ENCODE data around the gene RFX8.

Gene RFX8

GRCh38 chr2:101405351-101405899 lies 69.5 kb downstream of the RFX8 start:
- DNase-seq: no peak

- no peak for DNase-seq
Measured at GRCh38 chr2:101403745-101404144, 71.2 kb downstream of the RFX8 start.

GRCh38 chr2:101402630-101403029 lies 72.3 kb downstream of the RFX8 start:
- no peak for DNase-seq

GRCh38 chr2:101401906-101402305 lies 73.0 kb downstream of the RFX8 start:
- no peak for DNase-seq

GRCh38 chr2:101401326-101401665 lies 73.6 kb downstream of the RFX8 start:
- no peak for DNase-seq

GRCh38 chr2:101400506-101401325 lies 74.2 kb downstream of the RFX8 start:
- no peak for DNase-seq

GRCh38 chr2:101400048-101400447 lies 74.9 kb downstream of the RFX8 start:
- peak; percentile 58 for DNase-seq

- DNase-seq: peak; percentile 91
Measured at GRCh38 chr2:101399021-101399799, 75.7 kb downstream of the RFX8 start.

DNA sequence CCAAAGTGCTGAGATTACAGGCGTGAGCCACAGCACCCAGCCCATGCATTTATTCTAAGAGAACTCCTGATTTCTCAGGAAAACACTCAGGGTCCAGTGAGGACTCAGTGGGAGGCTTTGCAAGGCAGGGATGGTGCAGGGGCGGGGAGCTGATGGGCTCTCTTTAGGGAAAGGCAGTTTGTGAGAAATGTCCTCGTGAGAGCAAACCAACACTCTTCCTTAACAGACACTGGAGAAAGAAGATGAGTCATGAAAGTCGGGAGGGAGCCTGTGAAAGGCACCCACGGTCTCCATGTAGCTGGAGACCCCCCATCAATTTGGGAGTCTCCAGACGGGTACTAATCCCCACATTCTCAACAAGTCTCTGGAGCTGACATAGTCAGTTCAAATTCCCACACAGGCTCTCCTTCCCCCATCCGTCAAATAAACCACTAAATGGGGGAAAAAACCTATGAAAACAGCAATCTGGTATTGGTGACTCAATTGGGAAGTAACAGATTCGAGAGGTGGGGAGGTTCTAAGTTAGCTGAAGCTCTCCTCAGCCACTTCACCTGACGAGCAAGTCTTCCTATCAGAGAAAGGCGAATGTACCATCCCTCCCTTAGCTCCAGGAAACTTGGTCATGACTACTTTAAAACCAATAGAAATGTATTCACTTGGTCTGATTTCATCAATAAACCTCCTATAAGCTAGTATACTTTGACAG lies 76.6 kb downstream of the RFX8 start:
- DNase-seq: no peak

- DNase-seq: no peak
Measured at GRCh38 chr2:101396316-101396717, 78.6 kb downstream of the RFX8 start.

DNA sequence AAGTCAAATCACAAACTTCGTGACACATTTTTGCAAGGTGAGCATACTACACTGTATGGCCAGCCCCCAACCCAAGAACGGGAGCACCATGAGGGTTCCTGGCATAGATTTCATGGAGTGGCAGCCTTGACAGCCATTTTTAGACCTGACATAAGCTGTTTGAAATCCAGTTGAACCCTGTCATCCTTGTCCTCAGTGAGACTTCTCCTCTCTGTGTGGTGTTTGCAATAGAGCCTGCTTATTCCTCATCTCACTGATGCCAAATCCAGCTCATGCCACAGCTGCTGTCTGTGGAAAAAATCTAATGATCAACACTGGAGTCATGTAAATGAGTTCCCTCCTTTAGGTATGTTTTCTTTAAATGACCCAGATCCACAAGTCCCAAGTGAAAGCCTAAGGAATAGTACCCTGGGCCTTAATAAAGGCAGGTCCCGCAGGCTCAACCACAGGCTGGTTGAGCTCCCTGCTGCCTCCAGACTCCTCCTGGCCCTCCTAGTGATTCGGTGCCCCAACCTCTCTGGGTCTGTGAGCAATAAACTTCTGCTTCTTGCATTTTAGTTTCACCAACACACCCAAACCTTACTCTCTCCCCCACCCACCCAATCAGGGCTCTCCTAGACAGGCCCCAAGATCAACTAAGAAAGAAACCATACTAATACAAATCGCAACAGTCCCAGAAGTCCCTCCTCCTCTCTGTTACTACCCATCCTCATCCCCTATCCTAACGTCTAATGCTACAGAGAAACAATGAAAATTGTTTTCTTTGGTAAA lies 79.2 kb downstream of the RFX8 start:
- no peak for DNase-seq

DNA sequence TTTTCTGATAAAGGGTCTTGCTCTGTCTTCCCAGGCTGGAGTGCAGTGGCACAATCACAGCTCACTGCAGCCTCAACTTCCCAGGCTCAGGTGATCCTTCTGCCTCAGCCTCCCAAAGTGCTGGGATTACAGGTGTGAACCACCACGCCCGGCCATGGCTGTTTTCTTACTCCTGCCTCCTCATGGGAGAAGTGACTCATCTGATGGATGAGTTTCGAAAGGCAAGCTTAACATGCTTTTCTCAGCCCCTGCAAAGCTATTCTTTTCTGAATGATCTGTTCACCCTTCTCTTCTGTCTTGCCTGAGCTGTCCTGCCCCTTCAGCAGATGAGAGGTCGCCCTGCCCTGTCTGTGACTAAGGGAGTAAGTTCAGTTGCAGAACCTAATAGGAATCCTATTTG lies 86.7 kb downstream of the RFX8 start:
- DNase-seq: no peak

DNA sequence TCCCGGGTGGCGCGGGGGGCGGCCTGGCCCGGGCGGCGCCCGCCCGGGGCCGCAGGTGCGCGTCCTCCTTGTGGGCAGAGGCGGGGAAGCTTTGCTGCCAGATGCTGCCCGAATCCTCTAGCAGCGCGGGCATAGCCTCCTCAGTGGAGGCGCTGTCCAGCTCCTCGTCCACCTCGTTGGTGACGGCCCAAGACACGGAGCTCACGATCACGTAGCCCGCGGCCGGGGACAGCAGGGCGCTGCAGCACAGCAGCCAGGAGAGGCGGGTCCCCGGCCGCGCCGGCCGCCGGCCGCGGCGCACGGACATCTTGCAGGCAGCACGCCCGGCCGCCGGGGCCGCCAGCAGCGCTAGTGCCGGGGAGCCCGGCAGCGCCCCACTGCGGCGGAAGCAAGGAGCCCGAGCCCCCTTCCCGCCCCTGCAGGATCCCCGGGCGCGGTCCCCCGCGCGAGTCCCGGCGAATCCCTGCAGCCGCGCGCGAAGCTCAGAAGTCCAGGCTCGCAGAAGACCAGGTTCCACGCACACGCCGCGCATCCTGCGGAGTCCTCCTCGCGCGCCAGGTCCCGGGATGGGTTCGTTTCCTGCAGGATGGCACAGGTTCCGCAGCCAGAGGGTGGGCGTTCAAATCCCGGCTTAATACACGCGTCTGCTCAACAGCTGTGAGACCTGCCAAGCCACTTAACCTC lies 87.6 kb downstream of the RFX8 start, which contains the start of gene CREG2:
TSS of gene CREG2 (minus strand) at position 353 of the 684 bp plus-strand sequence. CDS start at position 307, 46 bp downstream.
- peak; percentile 41 for DNase-seq

DNA sequence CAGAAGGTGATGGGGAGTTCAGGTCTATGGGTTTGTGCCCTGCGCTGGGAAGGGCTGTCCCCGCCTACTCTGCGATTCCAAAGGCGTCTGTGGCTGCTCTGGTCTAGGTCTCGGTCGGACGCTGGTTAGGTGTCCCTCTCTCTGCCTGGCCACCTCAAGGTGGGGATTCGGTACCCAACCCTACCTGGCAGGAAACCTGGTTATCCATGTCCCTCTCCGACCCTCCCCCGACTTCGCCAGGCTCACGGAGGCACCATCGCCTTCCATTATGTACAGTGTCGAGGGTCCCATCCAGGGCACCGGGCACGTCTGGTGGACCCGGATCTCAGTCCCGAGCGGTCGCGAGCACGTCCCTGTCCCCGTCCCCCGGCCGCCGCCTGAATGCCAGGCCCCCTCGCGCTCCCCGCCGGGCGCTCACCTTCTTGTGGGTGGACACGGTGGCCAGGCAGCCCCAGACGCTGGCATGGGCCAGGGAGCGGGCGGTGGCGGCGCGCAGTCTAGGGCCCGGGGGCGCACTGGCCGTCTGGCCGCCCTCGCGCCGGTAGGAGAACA lies 88.2 kb downstream of the RFX8 start:
- DNase-seq: no peak

GRCh38 chr2:101383016-101383541 lies 91.8 kb downstream of the RFX8 start:
- no peak for DNase-seq

- no peak for DNase-seq
Measured at GRCh38 chr2:101382442-101382841, 92.5 kb downstream of the RFX8 start.

- no peak for DNase-seq
Measured at GRCh38 chr2:101380376-101380775, 94.5 kb downstream of the RFX8 start.

DNA sequence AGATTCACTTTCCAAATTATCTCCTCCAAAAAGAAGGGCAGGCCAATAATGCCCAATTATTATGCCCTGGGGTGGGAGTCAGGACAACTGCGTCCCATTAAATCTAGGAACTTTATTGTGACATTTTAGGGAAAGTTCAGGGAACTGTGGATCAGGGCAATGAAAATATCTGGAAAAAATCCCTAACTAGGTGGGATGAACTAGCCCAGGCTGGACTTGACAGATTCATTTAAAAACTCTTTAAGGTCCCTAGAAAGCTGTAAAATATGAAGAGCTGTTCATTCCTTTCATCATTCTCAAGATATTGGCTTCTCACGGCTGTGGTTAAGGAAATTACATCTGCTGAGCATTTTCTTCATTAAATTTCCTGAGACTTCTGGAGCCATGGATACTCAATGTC lies 95.8 kb downstream of the RFX8 start:
- DNase-seq: no peak

- DNase-seq: no peak
Measured at GRCh38 chr2:101375653-101376052, 99.3 kb downstream of the RFX8 start.

DNA sequence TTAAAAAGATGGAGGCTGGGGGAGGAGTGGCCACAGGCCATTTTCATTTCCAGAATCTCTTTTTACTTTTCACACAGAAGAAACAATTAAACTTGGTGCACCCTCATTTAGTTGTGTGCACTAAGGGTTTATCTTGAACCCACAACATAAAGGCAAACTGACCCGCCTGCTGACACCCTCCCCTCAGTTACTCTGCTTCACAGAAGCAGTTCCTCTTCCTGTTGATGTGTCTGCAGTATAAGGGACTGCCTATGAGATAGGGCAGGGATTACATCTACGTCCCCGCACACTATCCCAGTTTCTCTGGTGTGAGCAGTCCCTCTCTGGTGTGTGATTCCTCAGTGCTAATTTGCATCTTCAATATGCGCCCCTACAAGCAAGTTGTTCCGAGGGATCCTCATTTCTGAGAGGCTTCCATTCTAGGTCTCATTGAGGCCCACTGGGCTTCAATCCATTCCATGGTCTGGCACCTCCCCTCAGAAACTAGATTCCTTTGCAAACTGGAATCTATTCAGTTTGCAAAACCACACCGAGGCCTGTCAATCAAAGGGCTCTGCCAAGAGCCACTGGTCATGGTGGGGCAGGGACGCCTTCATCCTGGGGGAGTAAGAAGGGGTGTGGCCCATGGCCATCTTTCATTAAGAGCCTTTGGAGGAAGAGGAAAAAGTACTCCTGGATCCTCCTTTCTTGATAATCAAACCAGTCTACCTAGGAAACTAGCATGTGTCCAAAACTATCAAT lies 99.9 kb downstream of the RFX8 start:
- no peak for DNase-seq

DNA sequence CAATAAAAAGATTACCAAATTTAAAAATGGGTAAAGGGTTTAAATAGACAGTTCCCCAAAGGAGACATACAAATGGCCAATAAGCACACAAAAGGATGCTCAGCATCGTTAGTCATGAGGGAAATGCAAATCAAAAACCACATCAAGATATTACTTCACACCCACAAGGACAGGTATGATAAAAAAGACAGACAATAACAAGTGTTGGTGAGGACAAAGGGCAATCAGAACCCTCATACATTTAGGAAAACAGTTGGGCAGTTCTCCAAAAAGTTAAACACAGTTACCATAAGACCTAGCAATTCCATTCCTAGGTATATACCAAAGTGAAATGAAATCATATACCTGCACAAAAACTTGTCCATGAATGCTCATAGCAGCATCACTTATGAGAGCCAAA lies 102.1 kb downstream of the RFX8 start:
- no peak for DNase-seq

Measured in NCI-H2171 treated with DMSO at 0.1 percent for 48 hours (cell line).